Activated CD4-positive, CD25-positive, alpha-beta regulatory T cell treated with anti-CD3 and anti-CD28 coated beads, Interleukin-2, amount 50 U/mL, for 24 hours (primary cell): Measurements from ENCODE around the gene KRT74.

Experiments
- ATAC-seq, 2 donors: fragments of 150-1000 bp; cut with Tn5 transposase; one replicate each; pipeline ENCODE4 v1.10.0; 2021; ENCODE audit warnings: mild to moderate bottlenecking in 1 of 2, moderate library complexity in 1 of 2

The KRT74 gene

DNA sequence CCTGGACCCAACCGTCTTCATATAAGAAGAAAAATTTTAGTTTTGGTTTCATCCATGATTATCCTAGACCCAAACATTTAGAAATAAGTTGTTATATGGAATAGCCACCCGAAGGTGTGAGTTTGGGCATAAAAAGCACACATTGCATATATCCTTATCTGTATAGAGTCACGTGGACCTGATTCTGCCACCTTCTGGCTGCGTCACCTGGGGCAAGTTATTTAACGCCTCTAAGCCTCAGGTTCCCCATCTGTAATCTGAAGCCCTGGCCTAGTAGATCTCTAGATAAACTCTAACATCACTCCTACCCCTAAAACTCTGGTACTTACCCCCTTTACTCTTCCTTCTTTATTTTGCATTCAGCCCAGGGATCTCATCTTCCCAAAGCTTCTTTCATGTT is 39.2 kb downstream of the KRT74 start:
- no peak for ATAC-seq

GRCh38 chr12:52533686-52534470 is 39.8 kb downstream of the KRT74 start:
- no peak for ATAC-seq

GRCh38 chr12:52532636-52533035 is 41.0 kb downstream of the KRT74 start:
- no peak for ATAC-seq

DNA sequence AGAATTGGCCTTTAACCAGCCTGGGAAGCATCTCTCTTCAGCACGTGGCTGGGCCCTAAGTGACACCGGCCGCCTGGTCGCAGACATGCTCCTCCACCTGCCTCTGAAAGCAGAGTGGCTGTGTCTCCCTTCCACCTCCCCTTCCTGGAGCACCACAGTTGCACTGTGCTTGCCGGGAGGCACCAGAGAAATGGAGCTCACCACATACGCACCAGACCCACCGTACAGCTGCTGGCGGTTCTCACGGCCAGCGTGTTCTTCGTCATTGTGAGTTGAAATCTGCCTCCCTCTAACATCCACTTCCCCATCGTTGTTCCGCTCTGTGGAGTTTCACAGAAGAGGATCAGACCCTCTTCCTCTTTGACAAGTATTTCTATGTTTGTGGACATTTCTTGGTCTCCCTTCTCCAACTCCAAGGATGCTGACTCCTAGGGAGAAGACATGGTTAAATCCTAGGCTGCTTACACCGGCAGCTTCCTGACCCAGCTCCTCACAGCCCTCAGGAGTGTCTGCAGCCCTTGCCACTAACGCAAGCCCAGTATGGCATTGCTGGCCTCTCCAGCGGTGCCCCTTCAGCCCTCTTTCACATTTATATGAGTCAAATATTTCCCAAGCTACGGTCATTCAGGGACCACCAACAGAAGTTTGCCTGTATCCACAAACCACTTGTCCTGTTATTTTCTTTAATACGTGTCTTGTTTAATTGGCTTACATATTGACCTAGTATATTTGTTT is 41.9 kb downstream of the KRT74 start:
- ATAC-seq: no peak

DNA sequence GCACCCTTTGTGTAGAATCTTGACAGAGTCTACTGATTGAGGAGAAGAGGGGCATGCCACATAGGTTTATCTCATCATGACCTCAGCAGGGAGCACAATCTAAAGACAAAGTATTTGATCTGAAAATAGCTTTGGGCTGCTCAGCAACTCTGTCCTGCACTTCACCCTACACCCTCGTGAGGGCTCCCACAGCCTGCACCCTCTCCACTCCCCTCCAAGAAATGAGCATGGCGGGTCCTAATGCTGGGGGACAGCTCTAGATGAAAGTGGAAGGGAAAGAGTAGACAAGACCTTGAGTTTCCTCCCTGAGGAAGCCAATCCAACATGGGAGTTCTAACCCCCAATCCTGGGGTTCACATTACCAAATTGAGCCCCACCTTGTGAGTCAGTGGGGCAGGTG is 42.7 kb downstream of the KRT74 start:
- ATAC-seq: no peak

DNA sequence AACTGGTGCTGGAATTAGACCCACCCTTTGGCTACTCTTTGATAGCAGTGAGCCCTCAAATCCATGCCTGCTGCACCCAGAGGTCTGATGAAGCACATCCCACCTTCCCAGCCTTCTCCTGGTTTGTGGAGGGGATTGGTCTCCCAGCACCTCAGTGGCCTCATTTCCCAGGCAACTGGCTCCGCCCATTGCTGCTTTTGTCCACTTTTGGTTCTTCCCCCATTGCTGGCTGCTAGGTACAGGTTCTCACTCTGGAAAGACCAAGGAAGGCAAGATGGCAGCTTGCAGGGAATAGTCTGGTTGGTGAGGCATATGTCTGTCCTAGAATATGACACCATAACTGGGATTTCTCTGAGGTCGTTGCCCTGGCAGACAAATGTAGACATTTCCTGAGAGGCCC is 43.3 kb downstream of the KRT74 start:
- no peak for ATAC-seq

DNA sequence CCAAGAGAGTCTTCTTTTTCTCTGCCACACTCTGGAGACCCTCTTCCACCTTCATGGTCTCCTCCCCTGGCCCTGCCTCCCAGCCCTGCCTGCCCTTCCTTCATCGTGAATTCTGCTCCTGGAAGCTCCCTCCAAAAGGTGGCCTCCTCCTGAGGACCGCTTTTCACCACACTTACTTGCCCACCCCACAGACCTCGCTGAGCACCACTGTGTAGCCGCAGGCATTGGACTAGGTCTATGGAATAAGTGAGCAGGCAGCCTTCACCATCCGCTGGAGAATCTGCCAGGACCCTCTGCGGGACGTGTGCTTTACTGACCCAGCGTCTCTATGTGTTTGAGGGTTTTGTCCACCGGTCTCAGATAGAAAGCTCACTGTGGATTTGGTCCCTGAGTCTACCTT is 43.8 kb downstream of the KRT74 start:
- ATAC-seq: no peak

- no peak for ATAC-seq
These were observed 44.2 kb downstream of the KRT74 start for GRCh38 chr12:52529417-52529816.

GRCh38 chr12:52528641-52529143 is 45.0 kb downstream of the KRT74 start:
- ATAC-seq: no peak

GRCh38 chr12:52527121-52527800 is 46.4 kb downstream of the KRT74 start:
- ATAC-seq: no peak

- no peak for ATAC-seq
These were observed 47.1 kb downstream of the KRT74 start for GRCh38 chr12:52526511-52526951.

DNA sequence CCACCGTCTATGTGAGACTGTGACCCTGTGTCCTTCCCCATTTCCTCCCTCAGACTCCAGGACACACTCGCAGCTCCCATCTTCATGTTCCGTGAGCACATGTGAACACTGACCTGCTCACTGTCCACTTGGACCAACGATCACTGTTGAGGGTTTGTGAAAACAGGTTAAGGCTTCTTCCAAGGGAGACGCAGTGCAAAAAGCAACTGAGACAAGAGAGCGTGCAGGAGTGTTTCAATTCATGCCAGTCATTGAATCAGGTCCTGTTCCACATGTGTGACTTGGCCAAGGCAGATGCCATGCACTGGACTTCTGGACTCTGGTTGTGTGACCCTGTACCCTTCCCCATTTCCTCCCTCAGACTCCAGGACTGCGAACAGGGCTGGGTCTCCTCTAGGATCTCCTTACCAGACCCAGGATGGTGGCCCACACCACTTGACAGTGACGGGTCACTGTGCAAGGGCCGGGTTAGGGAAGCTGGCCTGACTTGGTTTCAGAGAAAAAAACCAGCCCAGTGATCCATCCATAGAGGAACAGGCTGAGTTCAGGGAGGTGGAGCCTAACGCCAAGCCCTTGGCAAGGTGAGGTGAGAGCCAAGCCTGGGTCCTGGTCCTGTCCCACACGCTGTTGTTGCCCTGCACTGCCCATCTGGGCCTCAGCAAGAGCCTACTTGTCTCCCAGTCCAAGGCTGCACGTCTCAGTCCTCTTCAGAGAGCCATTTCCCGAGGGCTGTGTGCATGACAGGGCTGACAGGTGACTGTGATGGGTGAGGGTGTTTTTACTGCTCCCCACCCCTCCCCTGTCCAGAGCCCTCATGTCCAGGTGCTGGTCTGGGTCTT is 47.8 kb downstream of the KRT74 start:
- ATAC-seq: no peak

- ATAC-seq: no peak
These were observed 48.6 kb downstream of the KRT74 start for GRCh38 chr12:52524898-52525591.

DNA sequence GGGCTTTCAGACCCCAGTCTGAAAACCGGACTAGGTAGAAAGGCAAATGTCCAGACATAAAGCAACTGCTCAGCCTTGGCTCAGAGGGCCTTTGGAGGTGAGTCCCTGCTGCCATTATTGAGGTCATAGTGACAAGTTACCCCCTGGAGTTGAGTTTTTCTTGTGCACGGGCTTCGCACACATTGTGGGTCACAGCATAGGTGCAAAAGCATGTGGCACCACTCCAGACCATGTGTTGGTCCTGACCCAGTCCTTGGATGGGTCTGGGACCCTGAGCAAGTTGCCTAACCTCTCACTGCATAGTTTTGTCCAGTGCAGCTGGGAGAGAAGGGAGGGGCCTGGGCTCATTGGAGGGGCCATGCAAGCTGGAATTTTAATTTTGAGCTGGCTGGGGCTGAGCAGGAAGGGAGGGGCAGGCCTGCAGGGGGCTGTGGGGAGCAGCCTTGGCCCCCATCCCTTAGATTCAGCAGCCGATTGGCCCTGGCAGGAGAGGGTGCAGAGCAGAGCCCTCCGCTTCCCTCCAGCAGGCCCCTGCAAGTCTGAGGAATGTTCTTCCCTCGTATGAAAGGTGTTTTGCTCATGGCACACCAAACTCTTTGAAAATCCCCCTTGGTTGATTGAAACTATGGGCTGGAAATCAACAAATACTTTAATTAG is 49.3 kb downstream of the KRT74 start:
- ATAC-seq: no peak

- no peak for ATAC-seq
These were observed 49.8 kb downstream of the KRT74 start for GRCh38 chr12:52523824-52524223.

DNA sequence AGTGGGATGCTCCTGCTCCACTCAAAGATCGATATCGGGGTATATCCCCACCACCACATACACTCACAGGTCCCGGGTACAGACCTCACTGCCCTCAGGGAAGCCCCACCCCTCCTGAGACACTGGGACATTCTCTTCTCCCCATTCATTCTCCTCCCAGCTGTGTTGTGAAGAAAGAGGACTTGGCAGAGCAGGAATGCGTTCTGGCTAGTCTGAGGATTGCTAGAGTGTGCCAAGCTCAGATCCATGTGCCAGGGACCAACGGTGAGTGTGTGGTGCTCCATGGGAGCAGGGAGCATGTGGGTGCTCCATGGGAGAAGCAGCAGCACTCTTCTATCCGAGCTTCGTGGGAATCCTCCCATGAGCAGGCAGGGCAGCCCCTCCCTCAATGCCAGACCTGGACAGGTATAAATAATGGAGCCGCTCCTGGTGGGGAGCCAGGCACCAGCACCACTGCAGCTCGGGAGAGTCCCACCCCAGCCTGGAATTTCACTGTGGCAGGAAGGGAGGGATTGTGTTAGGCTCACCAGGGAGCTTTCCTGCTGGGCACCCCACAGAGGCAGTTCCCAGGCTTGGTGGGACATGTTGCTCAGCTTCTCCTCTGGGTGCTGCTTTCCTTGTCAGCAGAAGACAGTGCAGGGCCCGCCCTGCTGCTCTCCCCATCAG is 51.2 kb downstream of the KRT74 start:
- no peak for ATAC-seq

DNA sequence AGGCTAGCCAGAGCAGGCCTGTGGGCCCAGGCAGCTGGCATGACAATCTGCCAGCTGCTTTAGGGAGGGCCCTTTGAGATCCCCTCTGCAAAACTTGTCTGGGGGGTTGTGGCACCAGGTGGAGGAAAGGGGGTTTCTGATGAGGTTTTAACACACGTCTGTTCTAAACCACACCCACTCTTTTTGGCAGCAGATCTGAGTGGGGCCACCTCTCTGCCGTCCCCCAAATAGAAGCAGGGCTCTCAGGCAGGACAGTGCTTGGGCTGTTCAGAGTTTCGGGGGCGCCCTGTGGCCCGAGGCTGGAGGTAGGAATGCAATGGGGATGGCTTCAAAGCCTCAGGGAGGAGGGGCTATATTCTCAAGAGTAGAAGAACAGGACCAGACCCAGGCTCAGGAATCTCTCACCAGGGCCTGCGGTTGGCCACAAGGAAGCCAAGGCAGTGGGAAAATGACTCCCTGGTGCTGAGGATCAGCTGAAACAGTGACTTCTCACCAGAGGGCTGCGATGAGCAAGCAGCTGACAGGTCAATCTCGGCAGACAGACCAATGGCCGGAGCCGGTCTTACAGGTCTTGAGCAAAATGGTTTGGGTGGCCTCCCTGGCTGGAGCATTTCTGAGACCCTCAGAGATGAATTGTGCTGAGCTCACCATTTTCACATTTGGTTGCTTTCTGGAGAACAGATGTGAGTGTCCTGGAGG is 51.9 kb downstream of the KRT74 start:
- ATAC-seq: no peak

DNA sequence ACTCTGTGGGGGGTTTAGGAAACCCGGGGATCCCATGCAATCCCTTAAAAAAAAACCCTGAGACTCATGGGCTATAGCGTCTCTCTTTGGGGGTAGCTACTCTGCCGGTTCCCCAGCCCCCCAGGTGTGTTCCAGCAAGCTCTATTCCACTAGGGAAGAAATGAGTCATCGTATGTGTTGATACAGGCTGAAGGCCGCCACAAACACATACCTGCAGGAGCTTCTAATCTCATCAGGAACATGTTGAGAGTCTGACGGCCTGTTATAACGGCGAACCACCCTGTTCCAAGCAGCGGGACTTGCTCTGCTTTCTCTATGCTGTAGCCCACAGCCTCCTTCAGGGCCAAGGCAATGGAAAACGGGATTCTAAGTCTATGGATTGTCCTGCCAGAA is 52.5 kb downstream of the KRT74 start:
- no peak for ATAC-seq

- ATAC-seq: no peak
These were observed 53.6 kb downstream of the KRT74 start, which contains the start of gene KRT5 for GRCh38 chr12:52519826-52520662. KRT5 (minus strand) TSS chr12:52520394; CDS start chr12:52520296, 98 bp downstream.
